Right lobe of liver (tissue), 4 donors: ENCODE data around the gene MAP4K1.

Experiments used
- POLR2A ChIP-seq: fragments of 450-650 bp; IDR thresholded peaks from one replicate; pipeline ENCODE4 v1.6.1; 2017; ENCODE audit warnings: antibody characterized with exemption, mild to moderate bottlenecking
- TF ChIP-seq, protein P1 (sequence below), 4 donors: fragments of 200-600 bp in 3 of 4; fragments of 450-650 bp in 1 of 4; IDR thresholded peaks; one replicate each; pipeline versions ENCODE4 v1.5.1 to v1.8.0; 2016 to 2022; ENCODE audit warnings: antibody characterized with exemption in 4 of 4, mild to moderate bottlenecking in 2 of 4
- donor health status: DM: no; HTN: no; CAD: no.
- donor health status: DM: no; HTN: no; CAD: no.
- donor health status: DM: no; HTN: yes; CAD: no.

DNA sequence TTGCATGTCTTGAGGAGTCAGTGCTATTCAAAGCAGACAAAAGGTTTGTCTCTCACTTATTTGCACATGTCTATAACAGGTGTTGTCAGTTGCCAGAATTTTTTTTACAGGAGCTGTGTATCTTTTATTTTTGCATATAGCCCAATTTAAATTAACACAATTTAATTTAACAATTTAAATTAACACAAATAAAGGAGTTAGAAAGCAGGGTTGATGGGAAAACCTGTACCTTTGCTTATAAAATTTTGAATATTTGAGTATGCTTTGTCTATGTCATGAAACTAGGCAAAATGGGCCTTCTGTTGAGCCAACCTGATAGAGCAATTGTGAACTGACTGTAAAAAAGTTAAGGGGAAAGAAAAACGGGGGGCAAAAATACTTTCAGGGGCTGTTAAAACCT lies 78.0 kb downstream of the MAP4K1 start:
- TF ChIP-seq, protein P1, sequence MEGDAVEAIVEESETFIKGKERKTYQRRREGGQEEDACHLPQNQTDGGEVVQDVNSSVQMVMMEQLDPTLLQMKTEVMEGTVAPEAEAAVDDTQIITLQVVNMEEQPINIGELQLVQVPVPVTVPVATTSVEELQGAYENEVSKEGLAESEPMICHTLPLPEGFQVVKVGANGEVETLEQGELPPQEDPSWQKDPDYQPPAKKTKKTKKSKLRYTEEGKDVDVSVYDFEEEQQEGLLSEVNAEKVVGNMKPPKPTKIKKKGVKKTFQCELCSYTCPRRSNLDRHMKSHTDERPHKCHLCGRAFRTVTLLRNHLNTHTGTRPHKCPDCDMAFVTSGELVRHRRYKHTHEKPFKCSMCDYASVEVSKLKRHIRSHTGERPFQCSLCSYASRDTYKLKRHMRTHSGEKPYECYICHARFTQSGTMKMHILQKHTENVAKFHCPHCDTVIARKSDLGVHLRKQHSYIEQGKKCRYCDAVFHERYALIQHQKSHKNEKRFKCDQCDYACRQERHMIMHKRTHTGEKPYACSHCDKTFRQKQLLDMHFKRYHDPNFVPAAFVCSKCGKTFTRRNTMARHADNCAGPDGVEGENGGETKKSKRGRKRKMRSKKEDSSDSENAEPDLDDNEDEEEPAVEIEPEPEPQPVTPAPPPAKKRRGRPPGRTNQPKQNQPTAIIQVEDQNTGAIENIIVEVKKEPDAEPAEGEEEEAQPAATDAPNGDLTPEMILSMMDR (IDR thresholded peaks at IDR 0.05) = no peak
- no peak for TF ChIP-seq POLR2A
